ENCODE data around the gene SLC16A2. TPM values are rescaled to one million over a fixed set of nuclear protein-coding genes. Genes with fewer than 3 reads are reported as not detected.
A peak's percentile ranks its signal among the peaks of the same experiment; 100 is the strongest.

Gene SLC16A2
- total and polyA plus RNA-seq, 2 donors from 2014 or later, result 13.8 to 17.2 TPM

DNA sequence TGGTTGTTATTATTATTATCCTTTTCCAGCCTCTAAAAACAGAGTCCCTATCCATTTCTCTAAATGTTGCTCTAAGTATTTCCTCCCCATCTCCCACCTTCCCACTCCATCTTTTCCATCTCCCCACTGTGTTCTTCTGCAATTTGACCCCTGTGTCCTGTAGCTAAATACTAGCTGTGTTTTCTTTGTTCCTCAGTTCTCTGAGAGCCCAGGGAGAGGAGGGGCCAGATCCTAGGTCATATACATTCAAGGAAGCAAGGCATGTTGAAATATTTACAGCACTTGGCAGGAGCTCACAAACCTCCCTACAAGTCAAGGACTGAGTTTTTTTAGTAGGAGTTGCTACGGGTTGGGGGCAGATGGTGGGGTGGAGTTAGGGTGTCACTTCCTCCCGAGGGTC lies 10.5 kb downstream of the SLC16A2 start:
- intact Hi-C loops (cut with DNase I), result no loop called here
- H3K27ac ChIP-seq (ENCODE audit: low read depth in 2 of 2, low read length in 2 of 2), result no peak overlapping the region
- DNase-seq (peak in 4 of 5 donors; percentile 16 to 69 (median 32)), FAIRE-seq (no peak)
- H3K27me3 ChIP-seq (ENCODE audit: control insufficient read depth, insufficient read depth, low read length), result peaks cover 2% of the 10 kb centered on the region
- no peaks in the 10 kb centered on the region for H3K9me3 ChIP-seq (ENCODE audit: control insufficient read depth in 2 of 3, insufficient read depth in 1 of 3, low read length in 3 of 3)
- H3K9ac ChIP-seq (ENCODE audit: low read length in 3 of 3), result no peak overlapping the region
- no peak overlapping the region for H3K4me3 ChIP-seq (ENCODE audit: low read length in 3 of 3)
- TF ChIP-seq, protein P1, sequence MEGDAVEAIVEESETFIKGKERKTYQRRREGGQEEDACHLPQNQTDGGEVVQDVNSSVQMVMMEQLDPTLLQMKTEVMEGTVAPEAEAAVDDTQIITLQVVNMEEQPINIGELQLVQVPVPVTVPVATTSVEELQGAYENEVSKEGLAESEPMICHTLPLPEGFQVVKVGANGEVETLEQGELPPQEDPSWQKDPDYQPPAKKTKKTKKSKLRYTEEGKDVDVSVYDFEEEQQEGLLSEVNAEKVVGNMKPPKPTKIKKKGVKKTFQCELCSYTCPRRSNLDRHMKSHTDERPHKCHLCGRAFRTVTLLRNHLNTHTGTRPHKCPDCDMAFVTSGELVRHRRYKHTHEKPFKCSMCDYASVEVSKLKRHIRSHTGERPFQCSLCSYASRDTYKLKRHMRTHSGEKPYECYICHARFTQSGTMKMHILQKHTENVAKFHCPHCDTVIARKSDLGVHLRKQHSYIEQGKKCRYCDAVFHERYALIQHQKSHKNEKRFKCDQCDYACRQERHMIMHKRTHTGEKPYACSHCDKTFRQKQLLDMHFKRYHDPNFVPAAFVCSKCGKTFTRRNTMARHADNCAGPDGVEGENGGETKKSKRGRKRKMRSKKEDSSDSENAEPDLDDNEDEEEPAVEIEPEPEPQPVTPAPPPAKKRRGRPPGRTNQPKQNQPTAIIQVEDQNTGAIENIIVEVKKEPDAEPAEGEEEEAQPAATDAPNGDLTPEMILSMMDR (IDR thresholded peaks at IDR 0.05; ENCODE audit: borderline replicate concordance, extremely low read depth, insufficient read depth), result no peak
- H3K4me1 ChIP-seq (ENCODE audit: control insufficient read depth in 2 of 3, insufficient read depth in 2 of 3, low read depth in 1 of 3, low read length in 3 of 3), result no peaks in the 10 kb centered on the region
- H3K36me3 ChIP-seq (ENCODE audit: control insufficient read depth in 2 of 3, insufficient read depth in 3 of 3, low read length in 3 of 3), result no peaks in the 10 kb centered on the region

DNA sequence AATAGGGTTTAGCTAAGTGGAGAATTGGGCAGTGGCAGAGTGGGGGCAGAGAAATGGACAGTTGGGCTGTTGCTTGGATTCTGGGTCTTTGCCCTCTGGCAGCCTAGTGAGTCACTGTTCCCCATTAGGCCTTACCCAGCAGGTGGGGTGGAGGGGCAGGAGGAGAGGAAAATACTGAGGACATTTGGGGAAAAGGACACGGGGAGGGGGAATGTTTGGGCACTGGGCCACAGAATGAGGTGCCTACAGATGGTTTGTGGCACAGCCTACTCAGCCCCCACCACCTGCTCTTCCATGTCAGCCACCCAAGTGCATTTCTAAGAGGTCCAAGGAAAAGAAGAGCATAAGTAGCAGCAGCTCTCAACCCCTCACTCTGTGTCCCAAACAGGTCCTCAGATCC lies 13.0 kb downstream of the SLC16A2 start:
- Histone ChIP-seq H3K9ac (ENCODE audit: low read length in 3 of 3) (no peak overlapping the region), H3K4me3 (ENCODE audit: low read length in 3 of 3) (no peak overlapping the region), H3K9me3 (ENCODE audit: control insufficient read depth in 2 of 3, insufficient read depth in 1 of 3, low read length in 3 of 3) (no peaks in the 10 kb centered on the region), H3K36me3 (ENCODE audit: control insufficient read depth in 2 of 3, insufficient read depth in 3 of 3, low read length in 3 of 3) (no peaks in the 10 kb centered on the region), H3K4me1 (ENCODE audit: control insufficient read depth in 2 of 3, insufficient read depth in 2 of 3, low read depth in 1 of 3, low read length in 3 of 3) (no peaks in the 10 kb centered on the region), H3K27ac (ENCODE audit: low read depth in 2 of 2, low read length in 2 of 2) (no peak overlapping the region), H3K27me3 (ENCODE audit: control insufficient read depth, insufficient read depth, low read length) (peaks cover 2% of the 10 kb centered on the region)
- FAIRE-seq, result no peak
- DNase-seq, result no peak
- intact Hi-C loops (cut with DNase I), result no loop called here
- TF ChIP-seq, protein P1 (IDR thresholded peaks at IDR 0.05; ENCODE audit: borderline replicate concordance, extremely low read depth, insufficient read depth), result no peak

DNA sequence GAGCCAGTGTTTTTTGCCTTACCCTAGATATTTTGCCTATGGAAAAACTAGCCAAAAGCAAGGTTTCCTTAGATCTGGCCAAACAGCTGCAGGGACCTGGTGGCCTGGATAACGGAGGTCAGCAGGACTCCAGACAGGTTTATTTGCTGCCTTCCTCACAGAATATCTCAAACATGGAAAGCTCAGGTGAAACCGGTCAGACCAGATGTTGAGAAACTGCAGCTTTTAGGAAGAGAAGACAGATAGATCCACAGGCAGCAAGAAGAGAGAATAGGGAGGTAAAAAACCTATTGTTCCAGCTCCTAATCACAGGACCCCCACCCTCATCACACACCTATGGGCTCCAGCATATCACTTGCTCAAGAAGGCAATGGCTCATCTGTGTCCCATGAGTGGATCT lies 16.2 kb downstream of the SLC16A2 start:
- H3K4me1 ChIP-seq (ENCODE audit: control insufficient read depth in 2 of 3, insufficient read depth in 2 of 3, low read depth in 1 of 3, low read length in 3 of 3), result no peaks in the 10 kb centered on the region
- FAIRE-seq (no peak), DNase-seq (no peak)
- no peak overlapping the region for H3K4me3 ChIP-seq (ENCODE audit: low read length in 3 of 3)
- no peak overlapping the region for H3K9ac ChIP-seq (ENCODE audit: low read length in 3 of 3)
- TF ChIP-seq, protein P1 (IDR thresholded peaks at IDR 0.05; ENCODE audit: borderline replicate concordance, extremely low read depth, insufficient read depth), result no peak
- no peak overlapping the region for H3K27ac ChIP-seq (ENCODE audit: low read depth in 2 of 2, low read length in 2 of 2)
- H3K9me3 ChIP-seq (ENCODE audit: control insufficient read depth in 2 of 3, insufficient read depth in 1 of 3, low read length in 3 of 3), result no peaks in the 10 kb centered on the region
- no peaks in the 10 kb centered on the region for H3K27me3 ChIP-seq (ENCODE audit: control insufficient read depth, insufficient read depth, low read length)
- no peaks in the 10 kb centered on the region for H3K36me3 ChIP-seq (ENCODE audit: control insufficient read depth in 2 of 3, insufficient read depth in 3 of 3, low read length in 3 of 3)
- intact Hi-C loops (cut with DNase I), result no loop called here

DNA sequence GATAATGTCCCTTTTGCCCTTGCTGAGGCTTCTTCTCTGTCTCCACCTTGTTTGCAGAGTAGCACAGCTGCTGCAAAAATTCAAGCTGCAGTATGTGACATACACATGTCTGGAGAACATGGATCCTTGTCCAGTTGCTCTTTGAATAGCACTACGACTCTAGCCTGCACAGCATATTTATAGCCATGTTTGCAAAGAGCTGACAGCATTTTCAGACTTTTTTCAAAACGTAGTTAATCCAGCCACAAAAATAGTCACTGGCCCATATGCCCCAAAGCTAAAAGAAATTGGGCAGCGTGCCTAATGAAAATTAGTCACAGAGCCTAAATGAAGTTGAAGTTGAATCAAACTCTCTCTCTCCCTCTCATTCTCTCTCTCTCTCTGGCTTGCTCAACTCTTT lies 17.5 kb downstream of the SLC16A2 start:
- Histone ChIP-seq H3K9me3 (ENCODE audit: control insufficient read depth in 2 of 3, insufficient read depth in 1 of 3, low read length in 3 of 3) (no peaks in the 10 kb centered on the region), H3K4me1 (ENCODE audit: control insufficient read depth in 2 of 3, insufficient read depth in 2 of 3, low read depth in 1 of 3, low read length in 3 of 3) (no peaks in the 10 kb centered on the region), H3K9ac (ENCODE audit: low read length in 3 of 3) (no peak overlapping the region), H3K4me3 (ENCODE audit: low read length in 3 of 3) (no peak overlapping the region), H3K27ac (ENCODE audit: low read depth in 2 of 2, low read length in 2 of 2) (no peak overlapping the region), H3K27me3 (ENCODE audit: control insufficient read depth, insufficient read depth, low read length) (no peaks in the 10 kb centered on the region), H3K36me3 (ENCODE audit: control insufficient read depth in 2 of 3, insufficient read depth in 3 of 3, low read length in 3 of 3) (no peaks in the 10 kb centered on the region)
- no peak for DNase-seq
- intact Hi-C loops (cut with DNase I), result no loop called here
- no peak for FAIRE-seq
- TF ChIP-seq, protein P1 (IDR thresholded peaks at IDR 0.05; ENCODE audit: borderline replicate concordance, extremely low read depth, insufficient read depth), result no peak
